Measurements from ENCODE around the gene RREB1.

RREB1 gene

DNA sequence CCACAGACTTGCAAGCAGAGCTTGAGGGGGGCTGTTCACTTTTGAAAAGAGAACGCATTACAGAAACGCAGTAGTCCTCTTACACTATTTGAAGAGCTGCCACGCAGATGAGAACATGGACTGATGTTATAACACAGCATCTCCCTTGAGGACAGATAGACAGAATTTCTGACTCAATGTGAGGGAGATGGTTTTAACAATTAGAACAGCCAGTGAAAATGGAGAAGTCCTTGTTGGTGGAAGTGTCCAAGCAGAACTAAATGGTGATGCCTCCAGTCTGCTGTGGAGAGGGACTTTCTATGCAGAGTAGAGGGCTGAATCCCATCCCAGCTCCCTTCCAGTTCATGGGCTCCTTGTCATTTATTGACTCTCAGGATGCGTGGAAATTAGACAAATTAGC is 100.0 kb downstream of the RREB1 start:
- ChIA-PET CTCF (interaction anchor here (0.5 to 2.3 kb wide), 2 partner anchors 31 to 106 kb away, joined by 6 to 15 read pairs; no protein-coding TSS in a partner anchor), POLR2A (no interaction called here)
- TF ChIP-seq ZNF114 (tag by site-specific recombination; IDR thresholded peaks at IDR 0.05) (no peak), KLF16 (tag by site-specific recombination; IDR thresholded peaks at IDR 0.05) (no peak), ZNF596 (tag by site-specific recombination; IDR thresholded peaks at IDR 0.05) (no peak), ZNF626 (tag by site-specific recombination; IDR thresholded peaks at IDR 0.05) (no peak), ZNF169 (tag by site-specific recombination; IDR thresholded peaks at IDR 0.05) (no peak), ZNF155 (tag by site-specific recombination; IDR thresholded peaks at IDR 0.05) (no peak), ZNF37A (tag by site-specific recombination; IDR thresholded peaks at IDR 0.05) (no peak), GLIS1 (tag by site-specific recombination; IDR thresholded peaks at IDR 0.05) (no peak), MZF1 (tag by site-specific recombination; IDR thresholded peaks at IDR 0.05; ENCODE audit: borderline replicate concordance) (no peak), BCL11A (tag by site-specific recombination; IDR thresholded peaks at IDR 0.05; ENCODE audit: low read depth) (no peak), ZNF610 (tag by site-specific recombination; IDR thresholded peaks at IDR 0.05; ENCODE audit: borderline replicate concordance) (no peak), ZNF529 (tag by site-specific recombination; IDR thresholded peaks at IDR 0.05; ENCODE audit: insufficient replicate concordance) (no peak), ZNF473 (tag by site-specific recombination; IDR thresholded peaks at IDR 0.05) (no peak), SP7 (tag by site-specific recombination; IDR thresholded peaks at IDR 0.05) (no peak), ZNF664 (tag by site-specific recombination; IDR thresholded peaks at IDR 0.05) (no peak), ZNF707 (tag by site-specific recombination; IDR thresholded peaks at IDR 0.05) (no peak), TRIM28 (IDR thresholded peaks at IDR 0.05; ENCODE audit: borderline replicate concordance, low read length) (no peak), ZNF768 (tag by site-specific recombination; IDR thresholded peaks at IDR 0.05) (no peak)
- TF ChIP-seq, protein P1, sequence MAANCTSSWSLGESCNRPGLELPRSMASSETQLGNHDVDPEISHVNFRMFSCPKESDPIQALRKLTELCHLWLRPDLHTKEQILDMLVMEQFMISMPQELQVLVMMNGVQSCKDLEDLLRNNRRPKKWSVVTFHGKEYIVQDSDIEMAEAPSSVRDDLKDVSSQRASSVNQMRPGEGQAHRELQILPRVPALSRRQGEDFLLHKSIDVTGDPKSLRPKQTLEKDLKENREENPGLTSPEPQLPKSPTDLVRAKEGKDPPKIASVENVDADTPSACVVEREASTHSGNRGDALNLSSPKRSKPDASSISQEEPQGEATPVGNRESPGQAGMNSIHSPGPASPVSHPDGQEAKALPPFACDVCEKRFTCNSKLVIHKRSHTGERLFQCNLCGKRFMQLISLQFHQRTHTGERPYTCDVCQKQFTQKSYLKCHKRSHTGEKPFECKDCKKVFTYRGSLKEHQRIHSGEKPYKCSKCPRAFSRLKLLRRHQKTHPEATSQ (tag by site-specific recombination; IDR thresholded peaks at IDR 0.05) = no peak
- TF ChIP-seq, protein P2, sequence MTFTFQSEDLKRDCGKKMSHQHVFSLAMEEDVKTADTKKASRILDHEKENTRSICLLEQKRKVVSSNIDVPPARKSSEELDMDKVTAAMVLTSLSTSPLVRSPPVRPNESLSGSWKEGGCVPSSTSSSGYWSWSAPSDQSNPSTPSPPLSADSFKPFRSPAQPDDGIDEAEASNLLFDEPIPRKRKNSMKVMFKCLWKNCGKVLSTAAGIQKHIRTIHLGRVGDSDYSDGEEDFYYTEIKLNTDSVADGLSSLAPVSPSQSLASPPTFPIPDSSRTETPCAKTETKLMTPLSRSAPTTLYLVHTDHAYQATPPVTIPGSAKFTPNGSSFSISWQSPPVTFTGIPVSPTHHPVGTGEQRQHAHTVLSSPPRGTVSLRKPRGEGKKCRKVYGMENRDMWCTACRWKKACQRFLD (tag by site-specific recombination; IDR thresholded peaks at IDR 0.05) = no peak
- Histone ChIP-seq H3K4me3 (ENCODE audit: low read depth, low read length) (no peak overlapping the region), H3K9me3 (ENCODE audit: control insufficient read depth, insufficient read depth, low read depth, low read length) (no peaks in the 10 kb centered on the region), H3K27ac (ENCODE audit: extremely low read depth, low read depth, low read length) (no peak overlapping the region), H3K36me3 (ENCODE audit: control insufficient read depth in 2 of 2, insufficient read depth in 1 of 2, low read length in 2 of 2) (peaks cover 4 to 70% of the 10 kb centered on the region in 2 experiments; a peak in 1 of 3 replicates), H3K4me1 (ENCODE audit: control insufficient read depth, insufficient read depth, low read length) (no peaks in the 10 kb centered on the region)

DNA sequence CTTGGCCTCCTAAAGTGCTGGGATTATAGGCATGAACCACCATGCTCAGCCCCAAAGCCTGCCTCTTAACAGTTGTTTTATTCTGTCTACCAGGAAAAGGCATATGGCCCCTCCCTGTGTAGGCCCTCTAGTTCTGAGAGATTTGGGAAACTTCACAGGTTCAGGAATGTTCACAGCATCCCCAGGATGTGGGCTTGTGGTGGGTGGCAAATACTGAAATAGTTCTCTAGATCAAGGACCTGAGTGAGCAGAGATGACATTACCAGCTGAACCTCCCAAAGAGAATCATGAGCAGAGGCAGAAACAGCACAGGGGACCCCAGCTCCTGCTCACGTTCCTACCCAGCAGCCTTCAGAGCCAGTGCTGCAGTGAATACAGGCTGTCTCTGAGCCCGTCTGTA is 105.7 kb downstream of the RREB1 start:
- TF ChIP-seq, protein P3, sequence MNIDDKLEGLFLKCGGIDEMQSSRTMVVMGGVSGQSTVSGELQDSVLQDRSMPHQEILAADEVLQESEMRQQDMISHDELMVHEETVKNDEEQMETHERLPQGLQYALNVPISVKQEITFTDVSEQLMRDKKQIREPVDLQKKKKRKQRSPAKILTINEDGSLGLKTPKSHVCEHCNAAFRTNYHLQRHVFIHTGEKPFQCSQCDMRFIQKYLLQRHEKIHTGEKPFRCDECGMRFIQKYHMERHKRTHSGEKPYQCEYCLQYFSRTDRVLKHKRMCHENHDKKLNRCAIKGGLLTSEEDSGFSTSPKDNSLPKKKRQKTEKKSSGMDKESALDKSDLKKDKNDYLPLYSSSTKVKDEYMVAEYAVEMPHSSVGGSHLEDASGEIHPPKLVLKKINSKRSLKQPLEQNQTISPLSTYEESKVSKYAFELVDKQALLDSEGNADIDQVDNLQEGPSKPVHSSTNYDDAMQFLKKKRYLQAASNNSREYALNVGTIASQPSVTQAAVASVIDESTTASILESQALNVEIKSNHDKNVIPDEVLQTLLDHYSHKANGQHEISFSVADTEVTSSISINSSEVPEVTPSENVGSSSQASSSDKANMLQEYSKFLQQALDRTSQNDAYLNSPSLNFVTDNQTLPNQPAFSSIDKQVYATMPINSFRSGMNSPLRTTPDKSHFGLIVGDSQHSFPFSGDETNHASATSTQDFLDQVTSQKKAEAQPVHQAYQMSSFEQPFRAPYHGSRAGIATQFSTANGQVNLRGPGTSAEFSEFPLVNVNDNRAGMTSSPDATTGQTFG (tag by site-specific recombination; IDR thresholded peaks at IDR 0.05; ENCODE audit: borderline replicate concordance) = no peak
- TF ChIP-seq ZNF791 (tag by site-specific recombination; IDR thresholded peaks at IDR 0.05) (no peak), ZNF600 (tag by site-specific recombination; IDR thresholded peaks at IDR 0.05) (no peak), ZNF426 (tag by site-specific recombination; IDR thresholded peaks at IDR 0.05) (no peak), HOXD13 (CRISPR knock-in tag; IDR thresholded peaks at IDR 0.05; ENCODE audit: borderline replicate concordance) (no peak), ZNF324 (tag by site-specific recombination; IDR thresholded peaks at IDR 0.05) (no peak), ZNF366 (tag by site-specific recombination; conservative IDR thresholded peaks at IDR 0.05) (no peak), ZBTB20 (tag by site-specific recombination; IDR thresholded peaks at IDR 0.05) (no peak)
- TF ChIP-seq, protein P4, sequence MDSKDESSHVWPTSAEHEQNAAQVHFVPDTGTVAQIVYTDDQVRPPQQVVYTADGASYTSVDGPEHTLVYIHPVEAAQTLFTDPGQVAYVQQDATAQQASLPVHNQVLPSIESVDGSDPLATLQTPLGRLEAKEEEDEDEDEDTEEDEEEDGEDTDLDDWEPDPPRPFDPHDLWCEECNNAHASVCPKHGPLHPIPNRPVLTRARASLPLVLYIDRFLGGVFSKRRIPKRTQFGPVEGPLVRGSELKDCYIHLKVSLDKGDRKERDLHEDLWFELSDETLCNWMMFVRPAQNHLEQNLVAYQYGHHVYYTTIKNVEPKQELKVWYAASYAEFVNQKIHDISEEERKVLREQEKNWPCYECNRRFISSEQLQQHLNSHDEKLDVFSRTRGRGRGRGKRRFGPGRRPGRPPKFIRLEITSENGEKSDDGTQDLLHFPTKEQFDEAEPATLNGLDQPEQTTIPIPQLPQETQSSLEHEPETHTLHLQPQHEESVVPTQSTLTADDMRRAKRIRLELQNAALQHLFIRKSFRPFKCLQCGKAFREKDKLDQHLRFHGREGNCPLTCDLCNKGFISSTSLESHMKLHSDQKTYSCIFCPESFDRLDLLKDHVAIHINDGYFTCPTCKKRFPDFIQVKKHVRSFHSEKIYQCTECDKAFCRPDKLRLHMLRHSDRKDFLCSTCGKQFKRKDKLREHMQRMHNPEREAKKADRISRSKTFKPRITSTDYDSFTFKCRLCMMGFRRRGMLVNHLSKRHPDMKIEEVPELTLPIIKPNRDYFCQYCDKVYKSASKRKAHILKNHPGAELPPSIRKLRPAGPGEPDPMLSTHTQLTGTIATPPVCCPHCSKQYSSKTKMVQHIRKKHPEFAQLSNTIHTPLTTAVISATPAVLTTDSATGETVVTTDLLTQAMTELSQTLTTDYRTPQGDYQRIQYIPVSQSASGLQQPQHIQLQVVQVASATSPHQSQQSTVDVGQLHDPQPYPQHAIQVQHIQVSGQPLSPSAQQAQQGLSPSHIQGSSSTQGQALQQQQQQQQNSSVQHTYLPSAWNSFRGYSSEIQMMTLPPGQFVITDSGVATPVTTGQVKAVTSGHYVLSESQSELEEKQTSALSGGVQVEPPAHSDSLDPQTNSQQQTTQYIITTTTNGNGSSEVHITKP (tag by site-specific recombination; IDR thresholded peaks at IDR 0.05) = no peak
- CTCF ChIA-PET = no interaction called here
- H3K36me3 ChIP-seq (ENCODE audit: control insufficient read depth in 2 of 2, insufficient read depth in 1 of 2, low read length in 2 of 2) = peaks cover 13 to 78% of the 10 kb centered on the region in 2 experiments; a peak in 2 of 3 replicates
- H3K4me3 ChIP-seq (ENCODE audit: low read depth, low read length) = no peak overlapping the region
- H3K9me3 ChIP-seq (ENCODE audit: control insufficient read depth, insufficient read depth, low read depth, low read length) = no peaks in the 10 kb centered on the region
- H3K27ac ChIP-seq (ENCODE audit: extremely low read depth, low read depth, low read length) = no peak overlapping the region
- H3K4me1 ChIP-seq (ENCODE audit: control insufficient read depth, insufficient read depth, low read length) = peaks cover 3% of the 10 kb centered on the region; the same call in 1 of the 2 replicates
- POLR2A ChIA-PET = no interaction called here
